HPDE6-E6E7 (cell line): ENCODE data around the gene BCL2.
"Not testable (repeated sequence)": the region's sequence is repeated elsewhere in the genome, so short reads cannot be mapped to it uniquely, and the experiment has no call there.

ENCODE experiments used
- DNase-seq: peaks from one replicate; pipeline ENCODE4 v3.0.0; 2011; ENCODE audit warnings: missing footprints; ENCODE audit errors: extremely low spot score

Gene BCL2

DNA sequence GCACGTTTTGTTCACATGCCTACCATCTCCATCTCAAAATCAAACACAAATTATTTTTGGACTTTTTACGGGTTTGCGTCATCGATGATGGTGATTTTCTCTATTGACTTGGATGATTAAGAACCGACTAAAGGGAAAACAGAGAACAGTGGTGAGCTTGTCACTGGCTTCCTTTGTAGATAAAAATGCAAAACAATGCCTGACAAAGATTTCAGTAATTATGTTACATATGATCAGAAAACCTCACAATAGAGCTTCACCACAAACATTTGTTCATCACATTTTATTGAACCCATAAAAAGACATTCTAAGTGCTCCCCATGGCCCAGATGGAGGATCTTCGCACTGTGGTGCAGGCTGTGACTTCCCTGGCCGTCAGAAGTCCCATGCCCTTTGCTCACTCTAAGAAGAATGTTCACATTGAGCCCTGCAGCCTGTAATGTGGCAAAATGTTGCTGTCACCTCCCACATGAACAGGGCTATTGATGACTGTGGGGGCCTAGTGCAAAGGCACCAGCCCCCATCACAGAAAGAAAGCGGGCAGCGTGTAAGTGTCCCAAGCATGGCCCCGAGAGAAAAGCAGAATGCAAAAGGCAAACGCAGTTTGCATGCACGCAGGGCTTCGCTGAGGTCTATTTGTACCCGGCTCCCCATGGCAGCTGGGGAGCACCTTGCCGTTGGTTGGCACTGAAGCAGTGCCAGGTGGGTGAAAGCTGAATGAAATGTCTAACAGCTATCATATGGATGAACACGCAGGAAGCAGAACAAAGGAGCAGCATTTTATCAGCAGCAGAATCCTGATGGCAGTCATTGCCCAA lies 60.6 kb downstream of the BCL2 start:
- no peak for DNase-seq

DNA sequence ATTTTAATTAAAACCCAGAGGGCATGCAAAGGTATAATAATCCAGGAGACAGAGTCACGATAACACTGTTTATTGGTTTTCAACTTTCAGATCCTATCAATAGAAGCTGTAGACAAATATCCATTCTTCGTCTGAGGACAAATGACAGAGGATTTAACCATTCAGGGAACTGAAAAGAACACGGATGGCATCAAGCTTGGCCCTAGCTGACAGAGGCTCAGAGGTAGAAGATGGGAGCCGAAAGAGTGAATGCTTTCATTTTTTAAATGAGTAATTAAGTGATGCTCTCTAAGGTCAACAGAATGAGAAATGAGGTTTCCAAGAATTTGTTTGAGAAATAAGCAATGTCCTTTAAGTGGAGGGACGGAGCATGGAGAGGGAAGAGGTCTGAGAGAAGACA lies 62.1 kb downstream of the BCL2 start:
- DNase-seq = no peak

DNA sequence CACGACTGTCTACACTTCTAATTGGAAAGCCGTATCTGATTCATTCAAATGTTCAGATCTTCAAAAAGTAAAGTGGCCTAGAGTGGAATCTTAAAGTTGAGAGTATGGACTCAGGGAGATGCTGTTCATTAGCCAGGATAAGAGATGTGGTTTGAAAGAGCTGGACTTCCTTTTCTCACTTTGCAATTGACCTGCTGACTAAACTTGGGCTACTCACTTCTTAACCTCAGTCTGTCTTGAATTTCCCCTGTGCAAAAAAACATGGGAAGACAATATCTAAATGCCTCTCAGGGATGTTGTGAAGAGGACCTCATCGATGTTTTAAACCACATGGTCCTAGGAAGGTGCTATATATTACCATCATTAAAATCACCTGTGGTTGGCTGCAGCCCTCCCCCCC lies 64.1 kb downstream of the BCL2 start:
- no peak for DNase-seq

DNA sequence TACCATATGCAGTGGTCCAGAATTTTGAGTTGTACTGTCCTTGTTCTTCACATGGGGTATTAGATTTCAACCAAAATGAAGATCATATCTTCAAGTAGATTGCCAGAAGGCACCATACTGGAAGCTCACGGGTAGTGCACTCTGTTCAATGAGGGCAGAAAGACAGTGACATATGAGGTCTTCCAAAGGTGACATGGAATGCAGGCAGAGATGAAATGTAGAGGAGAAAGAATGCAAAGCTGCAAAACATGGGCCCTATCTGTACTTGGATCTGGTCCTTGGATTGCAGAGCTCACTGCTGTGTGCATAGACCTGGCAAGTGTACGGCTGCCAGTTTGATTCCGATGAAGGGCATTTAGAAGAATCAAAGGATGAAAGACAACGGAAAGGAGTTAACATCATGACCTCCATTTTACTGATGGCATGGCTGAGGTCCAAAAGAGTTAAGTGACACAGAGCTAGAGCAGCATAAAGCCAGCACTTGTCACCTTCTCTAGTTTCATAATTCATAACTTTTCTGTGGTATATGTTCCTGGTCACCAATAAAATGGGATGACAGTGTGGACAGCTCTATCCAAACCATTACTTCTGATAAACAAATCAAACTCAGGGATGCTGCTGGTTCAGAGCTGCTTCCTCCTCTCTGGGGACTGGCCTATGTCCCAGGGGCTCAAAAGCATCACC lies 64.7 kb downstream of the BCL2 start:
- no peak for DNase-seq

DNA sequence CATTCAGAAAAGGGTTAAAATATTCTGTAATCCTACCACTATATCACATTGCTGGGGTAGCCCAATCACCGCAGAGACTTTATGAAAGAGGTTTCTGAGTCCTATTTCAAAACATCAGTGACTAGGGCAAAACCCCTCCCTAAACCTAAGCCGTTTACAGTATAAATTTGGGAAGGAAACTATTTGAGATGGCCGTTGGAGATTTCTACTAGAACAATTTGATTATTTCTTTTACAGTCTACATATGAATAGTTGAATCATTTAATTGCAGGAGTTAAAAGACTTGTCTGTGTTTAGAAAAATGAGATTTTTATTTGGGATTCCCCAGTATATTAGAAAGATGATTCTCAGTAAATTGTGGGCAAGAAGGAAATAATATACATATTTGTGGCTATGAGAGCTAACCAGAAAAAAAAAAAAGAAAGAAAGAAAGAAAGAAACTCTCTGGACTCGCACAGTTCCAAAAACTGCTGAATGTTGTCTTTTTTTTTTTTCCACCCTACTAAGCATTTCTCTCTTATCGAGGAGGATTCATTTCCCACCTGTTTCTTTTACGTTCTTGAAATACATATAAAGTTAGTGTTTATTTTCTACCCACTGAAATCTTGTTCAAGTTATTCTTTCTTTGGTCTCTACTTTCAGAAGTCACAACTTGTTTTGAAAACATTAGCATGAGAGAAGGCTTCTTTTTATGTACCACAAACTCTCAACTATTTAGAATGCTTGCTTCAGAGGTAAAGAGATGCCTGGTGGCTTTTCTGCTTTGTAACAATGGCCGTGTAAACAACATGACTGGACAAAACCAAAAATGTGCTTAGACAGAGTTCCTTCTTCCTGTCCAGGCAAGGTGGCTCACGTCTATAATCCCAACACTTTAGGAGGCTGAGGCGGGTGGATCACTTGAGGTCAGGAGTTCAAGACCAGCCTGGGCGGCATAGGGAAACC lies 65.9 kb downstream of the BCL2 start:
- DNase-seq = no peak

DNA sequence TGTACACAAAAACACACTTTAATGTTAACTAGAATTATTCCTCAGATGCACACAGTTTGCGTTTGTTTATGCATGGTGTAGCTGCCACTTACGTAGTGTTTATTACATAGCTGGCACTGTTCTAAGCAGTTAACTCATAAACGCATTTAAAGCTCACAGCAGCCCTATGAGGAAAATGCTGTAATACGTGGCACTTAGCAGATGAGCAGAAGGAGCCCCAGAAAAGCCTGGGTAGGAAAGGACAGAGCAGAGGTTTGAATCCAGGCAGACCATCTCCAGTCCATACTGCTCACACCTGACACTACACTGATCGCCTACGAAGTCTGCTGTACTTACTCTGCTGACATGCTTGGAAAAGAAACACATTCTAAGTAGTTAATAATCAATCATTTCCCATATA lies 66.6 kb downstream of the BCL2 start:
- DNase-seq = no peak

DNA sequence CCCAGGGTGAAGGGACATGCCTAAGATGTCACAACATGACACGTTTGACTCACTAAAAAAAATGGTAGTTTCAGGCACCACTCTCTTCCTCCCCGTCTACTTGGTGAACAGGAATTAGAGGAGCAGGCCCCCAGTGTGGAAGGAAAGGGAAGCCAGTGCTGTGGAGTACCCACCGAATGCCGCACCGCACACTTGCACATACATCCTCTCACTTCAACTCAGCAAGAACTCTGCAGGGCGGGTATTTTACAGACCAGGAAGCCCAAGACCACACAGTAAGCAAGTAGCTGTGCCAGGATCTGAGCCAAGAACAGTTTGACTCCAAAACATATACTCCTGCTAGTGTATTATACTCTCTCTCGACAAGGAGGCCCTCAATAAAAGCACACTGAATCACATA lies 69.8 kb downstream of the BCL2 start:
- no peak for DNase-seq

DNA sequence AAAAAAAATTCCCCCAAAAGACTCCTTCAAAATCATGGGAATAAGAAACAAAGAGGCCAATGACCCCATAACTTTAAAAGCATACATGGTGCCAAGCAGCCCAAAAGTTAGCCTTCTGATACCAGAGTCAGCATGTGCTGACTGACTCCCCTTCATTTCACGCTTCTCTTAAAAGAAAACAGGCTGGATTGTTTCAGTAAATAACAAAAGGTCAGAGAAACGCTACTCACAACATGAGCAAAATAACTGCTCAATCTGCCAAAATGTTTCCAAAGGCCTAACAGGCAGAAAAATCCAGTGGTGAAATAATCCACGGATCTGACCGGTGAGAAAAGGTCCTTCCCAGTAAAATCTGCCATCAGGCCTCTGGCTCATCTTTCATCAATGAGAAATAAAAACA lies 71.6 kb downstream of the BCL2 start:
- no peak for DNase-seq

DNA sequence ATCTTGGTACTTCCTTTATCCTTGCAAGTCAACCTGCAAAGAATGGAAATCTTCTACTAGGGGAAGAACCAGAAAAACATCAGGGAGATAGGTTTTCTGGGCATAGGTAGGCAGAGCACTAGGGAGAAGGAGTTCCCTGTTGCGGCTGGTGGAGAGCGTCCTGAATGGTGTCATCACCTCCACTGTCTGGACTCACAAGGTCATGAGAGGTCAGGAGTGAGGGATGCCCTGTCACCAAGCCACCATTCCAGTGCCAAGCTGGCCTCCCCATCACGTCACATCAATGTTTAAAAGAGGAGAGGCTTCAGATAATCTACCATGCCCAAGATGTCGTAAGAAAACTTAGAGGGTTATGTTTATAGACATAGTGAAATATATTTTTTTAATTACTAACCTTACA lies 72.1 kb downstream of the BCL2 start:
- no peak for DNase-seq

DNA sequence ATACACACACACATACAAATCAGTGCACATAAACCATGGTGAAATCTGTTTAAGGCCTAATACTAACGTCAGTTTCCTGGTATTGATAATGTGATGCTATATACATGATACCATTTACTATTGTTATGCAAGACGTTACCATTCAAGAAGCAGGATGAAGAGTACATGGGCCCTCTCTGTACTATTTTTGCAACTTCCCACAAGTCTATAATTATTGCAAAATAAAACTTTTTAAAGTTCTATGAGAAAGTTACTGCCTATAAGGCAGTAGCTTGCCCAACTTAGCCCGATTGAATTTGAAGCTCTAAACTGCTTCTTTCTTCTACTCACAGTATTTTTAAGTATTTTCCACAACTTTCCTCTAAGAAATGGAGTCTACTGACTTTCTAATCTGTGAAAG lies 74.0 kb downstream of the BCL2 start:
- no peak for DNase-seq

DNA sequence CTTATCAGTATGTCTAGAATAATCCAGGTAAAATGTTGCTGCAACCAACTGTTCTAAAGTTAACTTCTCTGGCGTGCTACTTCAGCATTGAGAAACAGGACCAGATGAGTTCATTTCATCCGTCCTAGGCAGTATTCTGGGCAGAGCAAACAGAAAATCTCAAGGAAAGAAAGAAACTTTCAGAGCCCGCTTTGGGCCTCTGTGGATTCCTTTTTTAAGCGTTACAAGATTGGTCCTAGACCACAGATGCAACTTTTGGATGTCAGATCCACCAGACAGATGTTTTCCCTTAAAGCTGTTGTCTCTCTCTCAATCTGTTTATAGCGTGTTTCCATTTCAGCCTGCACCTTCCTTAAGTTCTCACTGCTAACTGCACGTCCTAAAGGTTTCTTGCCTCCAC lies 75.0 kb downstream of the BCL2 start:
- DNase-seq = no peak

DNA sequence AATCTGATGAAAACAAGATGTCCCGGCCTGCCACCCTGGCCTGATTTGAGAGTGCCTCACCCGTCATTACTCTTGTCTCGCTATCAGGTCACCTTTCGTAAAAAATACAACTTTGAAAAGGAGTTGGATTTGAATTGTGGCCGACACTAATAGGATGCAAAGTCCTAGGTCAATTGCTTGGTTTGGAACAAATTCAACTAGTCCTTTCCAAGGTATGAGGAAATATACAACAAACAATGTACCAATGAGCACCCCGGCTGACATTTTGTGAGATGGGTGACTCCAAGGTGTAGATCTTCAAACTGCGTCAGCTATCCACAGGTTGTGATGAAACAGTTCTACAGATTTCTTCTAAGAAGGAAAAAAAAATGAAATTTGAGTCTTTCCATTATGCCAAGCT lies 77.8 kb downstream of the BCL2 start:
- no peak for DNase-seq

DNA sequence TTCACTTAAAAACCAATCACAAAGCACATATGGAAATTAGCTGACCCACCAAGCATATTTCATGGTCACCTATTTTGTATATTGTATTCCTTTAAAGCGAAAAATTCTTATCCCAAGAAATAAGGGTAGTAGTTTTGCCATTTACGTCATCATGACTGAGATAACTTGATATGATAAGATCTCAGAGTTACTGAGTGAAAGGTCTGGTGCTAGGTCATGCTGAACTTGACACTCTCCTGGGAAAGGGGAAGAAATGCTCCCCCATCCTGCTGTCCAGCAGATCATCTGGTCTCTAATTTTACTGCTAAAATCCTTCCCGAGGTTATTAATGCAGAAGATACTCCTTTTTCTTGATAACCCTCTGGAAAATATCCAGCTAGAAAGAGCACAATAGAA lies 78.3 kb downstream of the BCL2 start:
- DNase-seq = no peak

DNA sequence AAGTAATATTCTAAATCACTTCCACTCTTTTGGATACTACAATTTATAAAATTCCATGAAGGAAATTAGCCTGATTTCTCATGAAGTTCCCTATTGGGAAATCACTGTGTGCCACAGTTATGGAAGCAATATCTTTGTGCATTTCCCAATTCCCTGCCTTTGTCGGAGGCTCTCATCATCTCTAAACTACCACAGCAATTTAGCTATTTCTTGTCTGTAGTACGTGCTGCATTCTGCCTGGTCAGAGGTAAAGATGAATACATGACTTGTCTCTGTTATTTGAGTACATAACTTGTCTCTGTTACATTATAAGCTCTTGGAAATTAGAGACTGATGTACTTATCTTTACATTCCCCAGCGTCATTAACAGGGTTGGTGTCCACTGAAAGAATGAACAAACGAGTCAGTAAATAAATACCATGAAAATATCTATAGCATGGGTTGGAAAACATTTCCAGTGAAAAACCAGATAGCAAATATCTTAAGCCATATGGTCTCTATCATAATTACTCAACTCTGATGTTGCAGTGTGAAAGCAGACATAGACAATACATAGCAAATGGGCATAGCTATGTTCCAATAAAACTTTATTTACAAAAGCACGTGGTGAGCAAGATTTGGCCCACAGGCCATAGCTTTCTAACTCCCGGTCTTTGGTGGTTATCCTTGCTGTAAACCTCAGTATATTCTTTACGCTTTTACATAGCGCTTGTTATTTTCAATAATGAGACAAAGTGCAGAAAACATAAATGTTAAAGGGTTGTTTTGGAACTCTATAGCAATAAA lies 78.8 kb downstream of the BCL2 start:
- no peak for DNase-seq

DNA sequence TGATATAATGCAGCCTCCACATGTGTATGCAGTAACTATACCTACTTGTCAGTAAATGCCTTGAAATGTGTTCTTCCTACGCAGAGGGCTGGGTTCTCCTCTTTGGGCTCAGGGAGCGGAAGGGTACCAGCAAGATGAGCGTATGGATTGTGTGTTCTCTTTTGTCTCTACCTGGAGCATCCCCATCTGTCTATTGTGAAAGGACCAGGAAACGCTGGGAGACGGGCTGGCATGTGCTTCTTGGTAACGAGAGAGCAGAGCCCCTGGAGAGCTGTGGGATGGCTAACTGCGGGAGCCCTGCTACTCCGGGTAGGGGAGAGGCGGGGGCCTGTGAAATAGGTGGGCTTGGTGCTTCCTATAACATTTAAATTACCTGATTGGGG lies 80.9 kb downstream of the BCL2 start:
- DNase-seq = no peak

DNA sequence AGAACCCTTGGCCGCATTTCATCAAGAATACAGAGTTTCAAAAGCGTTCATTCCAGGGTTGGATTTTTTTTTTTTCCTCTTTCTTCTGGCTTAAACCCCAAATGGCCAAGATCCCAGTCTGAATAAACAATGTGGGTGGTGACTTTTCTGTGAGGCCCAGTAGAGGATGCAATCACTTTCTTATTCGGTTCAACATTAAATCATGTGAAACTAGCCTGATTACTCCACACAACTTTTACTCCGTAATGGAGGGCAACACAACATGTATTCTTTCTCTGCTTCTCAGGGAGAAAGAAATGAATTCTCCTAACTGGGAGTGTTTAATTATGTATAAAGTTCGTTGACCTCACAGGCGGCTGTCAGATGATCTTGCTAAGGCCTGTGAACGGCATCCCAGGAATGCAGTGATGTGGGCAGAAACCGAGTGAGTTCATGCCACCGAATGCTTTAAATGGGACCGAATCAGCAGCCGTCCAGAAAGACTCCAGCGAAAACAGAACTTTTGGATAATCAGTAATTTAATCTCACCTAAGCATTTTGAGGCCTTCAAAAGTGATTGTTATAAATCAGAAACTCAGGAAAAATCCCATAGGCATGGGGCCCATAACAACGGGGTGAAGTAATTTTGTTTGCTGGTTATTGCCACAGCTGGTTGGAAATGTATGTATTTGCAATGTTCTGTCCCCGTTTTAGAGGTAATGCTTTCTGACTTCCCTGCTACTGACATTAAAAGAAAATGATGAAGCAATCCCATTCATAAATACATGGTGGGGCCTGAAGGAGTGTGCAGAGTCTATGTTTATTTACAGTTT lies 81.5 kb downstream of the BCL2 start:
- DNase-seq = peak; percentile 67

DNA sequence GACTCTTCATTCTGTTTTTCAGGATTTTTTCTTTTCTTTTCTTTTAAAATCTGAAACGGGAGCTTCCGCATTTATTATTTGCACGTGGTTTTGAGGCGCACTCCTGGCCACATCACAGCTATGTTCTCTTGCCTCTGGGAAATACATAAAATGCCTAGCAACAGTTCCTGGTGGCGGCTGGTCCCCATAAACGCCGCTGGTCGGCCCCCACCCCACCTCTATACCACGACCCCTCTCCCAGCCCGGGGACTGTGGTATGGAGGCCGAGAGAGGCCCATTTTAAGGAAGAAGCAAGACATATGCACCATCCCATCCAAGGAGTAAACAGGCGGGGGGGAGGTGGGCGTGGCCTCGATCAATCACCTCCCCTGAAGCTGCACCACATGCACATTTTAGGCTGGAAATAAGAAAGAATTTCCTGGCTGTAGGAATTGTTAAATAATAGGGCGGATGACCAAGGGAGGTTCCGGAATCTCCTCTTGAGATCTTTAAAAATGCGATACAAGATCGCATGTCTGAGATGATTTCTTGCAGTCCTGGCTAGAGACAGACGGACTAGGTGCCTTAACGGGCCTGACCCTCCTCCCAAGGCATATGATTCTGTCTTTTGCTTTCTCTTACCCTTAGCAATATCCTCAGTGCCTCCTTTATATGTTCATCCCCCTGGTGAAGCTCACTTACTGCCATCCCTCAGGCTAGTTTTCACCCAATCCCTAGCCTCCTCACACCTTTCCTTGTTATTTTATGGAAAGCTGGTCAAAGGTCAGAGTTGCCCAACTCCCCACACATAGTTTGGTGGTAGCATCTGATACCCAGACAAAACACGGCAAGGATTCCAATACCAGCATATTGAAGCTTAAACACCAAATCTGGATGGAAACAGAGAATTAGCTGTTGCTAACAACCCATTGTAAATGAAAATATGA lies 82.4 kb downstream of the BCL2 start:
- no peak for DNase-seq

DNA sequence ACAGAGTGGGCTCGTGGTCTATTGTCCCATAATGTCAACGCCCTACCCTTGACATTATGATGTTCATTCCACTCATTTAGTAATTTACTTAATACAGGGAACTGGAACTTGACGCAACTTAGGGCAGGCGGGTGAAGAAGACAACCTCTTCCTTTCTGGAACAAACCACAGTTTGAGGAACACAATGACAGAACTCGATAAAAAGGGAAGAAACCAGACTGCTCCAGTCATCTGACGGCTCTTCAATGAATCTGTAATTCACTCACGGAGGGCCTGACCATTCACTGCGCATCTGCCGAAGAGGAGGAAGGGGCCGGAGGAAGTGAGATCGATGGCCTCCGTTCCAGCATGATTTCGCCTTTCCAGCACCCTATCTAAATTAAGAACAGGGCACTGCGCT lies 83.2 kb downstream of the BCL2 start:
- no peak for DNase-seq

DNA sequence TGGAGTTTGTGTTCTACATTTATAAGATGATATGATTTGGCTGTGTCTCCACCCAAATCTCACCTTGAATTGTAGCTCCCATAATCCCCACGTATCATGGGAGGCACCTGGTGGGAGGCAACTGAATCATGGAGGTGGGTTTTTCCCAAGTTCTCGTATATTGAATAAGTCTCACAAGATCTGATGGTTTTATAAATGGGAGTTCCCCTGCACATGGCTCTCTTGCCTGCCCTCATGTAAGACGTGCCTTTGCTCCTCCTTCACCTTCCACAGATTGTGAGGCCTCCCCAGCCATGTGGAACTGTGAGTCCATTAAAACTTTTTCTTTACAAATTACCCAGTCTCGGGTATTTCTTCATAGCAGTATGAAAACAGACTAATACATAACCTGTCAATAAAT lies 83.6 kb downstream of the BCL2 start:
- DNase-seq = not testable (repeated sequence)

DNA sequence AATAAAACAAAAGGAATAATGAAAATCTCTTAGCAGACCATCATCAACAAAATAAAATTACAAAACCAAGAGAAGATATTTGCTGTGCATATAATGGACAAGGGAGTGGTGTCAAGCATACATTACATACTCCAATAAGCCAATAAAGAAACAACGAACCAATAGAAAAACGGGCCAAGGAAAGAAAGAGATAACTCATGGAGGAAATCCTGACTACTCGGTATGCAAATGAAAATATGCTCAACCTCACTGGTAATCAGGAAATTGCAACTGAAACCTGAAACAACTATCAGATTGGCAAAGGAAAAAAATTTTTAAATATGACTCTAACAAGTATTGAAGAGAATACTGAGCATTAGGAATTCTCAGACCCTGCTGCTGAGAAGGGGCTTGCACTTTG lies 84.7 kb downstream of the BCL2 start:
- no peak for DNase-seq
